GM18511 (cell line): ENCODE results near the gene HOXB7.

Source experiments
- ATAC-seq: cut with Tn5 transposase; IDR thresholded peaks from one replicate; pipeline ENCODE4 v1.9.1; 2021; ENCODE audit warnings: mild to moderate bottlenecking, moderate library complexity; ENCODE audit not compliant: unreplicated experiment

The HOXB7 gene

GRCh38 chr17:48610282-48611211 is at the start of gene HOXB7:
Gene HOXB7 (minus strand): TSS chr17:48611017. CDS start chr17:48610918, 99 bp downstream.
- peak; percentile 59 for ATAC-seq

- no peak for ATAC-seq
Measured at GRCh38 chr17:48655913-48656312, 45.1 kb upstream of the HOXB7 start.

GRCh38 chr17:48649741-48650140 is 38.9 kb upstream of the HOXB7 start:
- ATAC-seq: no peak

DNA sequence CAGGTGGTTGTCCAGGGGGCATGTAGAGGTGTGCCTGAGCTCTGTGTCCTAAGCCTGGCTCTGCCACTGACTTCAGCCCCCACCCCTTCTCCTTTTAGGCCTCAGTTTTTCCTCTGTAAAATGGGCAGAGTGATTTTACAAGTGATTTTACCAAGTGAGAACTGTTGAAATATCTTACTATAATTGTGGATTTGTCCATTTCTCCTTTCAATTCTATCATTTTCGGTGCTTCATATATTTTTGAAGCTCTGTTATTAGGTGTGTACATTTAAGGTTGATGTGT is 37.1 kb upstream of the HOXB7 start:
- ATAC-seq: no peak

- ATAC-seq: no peak
Measured at GRCh38 chr17:48647103-48647962, 36.5 kb upstream of the HOXB7 start.

DNA sequence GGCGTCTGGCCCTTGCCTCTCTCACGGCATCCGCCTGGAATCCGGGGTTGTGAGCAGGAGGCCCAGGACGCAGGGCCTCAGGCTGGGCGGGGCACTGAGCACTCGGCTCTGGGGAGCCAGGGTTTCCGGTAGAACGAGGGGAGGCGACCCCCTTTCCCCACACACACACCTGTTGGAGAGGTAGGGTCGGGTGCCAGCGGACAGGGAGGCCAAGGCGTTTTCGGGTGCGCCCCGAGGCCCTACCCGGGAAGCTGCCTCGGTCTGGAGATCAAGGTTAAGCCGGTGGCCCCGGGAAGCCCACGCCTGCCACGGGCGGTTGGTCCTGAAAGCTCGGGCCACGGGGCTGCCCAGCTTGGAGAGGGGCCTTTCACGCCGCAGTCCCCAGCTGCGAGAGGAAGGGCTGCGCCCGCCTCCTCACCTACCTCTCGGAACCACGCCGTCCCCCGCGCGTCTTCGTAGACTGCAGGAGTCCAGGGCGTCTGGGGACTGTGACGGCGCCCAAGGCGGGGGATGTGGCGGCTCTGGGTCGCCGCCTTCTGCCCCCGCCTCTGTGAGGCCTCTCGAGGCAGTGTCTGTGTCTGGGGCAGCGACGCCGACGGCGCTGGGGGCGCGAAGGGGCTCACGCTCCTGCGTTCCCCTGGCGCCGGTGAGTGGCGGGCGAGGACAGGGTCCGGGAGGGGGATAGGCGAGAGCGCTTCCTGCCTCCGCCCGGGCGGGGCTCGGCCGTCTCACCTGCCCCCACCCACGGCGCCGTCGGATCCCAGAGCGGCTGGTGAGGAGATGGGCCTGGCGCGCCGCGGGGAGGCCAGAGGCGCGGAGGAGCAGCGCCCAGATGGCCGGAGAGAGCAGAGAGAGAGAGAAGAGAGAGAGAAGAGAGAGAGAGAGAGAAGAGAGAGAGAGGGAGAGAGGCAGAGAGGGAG is 35.6 kb upstream of the HOXB7 start:
- no peak for ATAC-seq

DNA sequence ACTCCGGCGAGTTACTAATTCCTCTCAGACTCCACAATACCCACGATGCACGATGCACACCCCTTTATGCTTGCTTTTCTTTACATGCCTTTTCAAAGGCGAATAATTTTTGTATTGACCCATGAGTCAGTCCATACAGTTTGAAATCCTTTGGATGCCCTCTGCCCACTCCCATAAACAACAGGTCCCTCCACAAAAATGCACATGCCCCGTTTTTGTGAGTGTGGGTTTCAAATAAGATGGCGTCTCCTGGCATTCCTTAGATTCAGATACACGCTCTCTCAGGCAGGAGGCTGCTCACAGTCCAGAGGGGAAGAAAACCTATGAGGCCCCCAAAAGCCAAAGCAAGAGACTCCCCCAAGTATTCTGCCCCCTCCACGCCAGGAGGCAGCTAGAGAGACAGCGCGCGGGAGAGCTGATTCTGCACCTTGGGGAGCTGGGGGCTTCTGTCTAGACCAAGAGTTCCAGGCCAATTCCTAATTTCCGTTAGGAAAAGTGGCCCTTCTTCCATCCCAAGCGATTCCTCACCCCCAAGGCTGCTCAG is 34.9 kb upstream of the HOXB7 start:
- ATAC-seq: no peak

- ATAC-seq: no peak
Measured at GRCh38 chr17:48644910-48645557, 34.2 kb upstream of the HOXB7 start.

- no peak for ATAC-seq
Measured at GRCh38 chr17:48644159-48644558, 33.3 kb upstream of the HOXB7 start.

- ATAC-seq: no peak
Measured at GRCh38 chr17:48643697-48644012, 32.8 kb upstream of the HOXB7 start.

GRCh38 chr17:48642843-48643696 is 32.3 kb upstream of the HOXB7 start:
- ATAC-seq: no peak

DNA sequence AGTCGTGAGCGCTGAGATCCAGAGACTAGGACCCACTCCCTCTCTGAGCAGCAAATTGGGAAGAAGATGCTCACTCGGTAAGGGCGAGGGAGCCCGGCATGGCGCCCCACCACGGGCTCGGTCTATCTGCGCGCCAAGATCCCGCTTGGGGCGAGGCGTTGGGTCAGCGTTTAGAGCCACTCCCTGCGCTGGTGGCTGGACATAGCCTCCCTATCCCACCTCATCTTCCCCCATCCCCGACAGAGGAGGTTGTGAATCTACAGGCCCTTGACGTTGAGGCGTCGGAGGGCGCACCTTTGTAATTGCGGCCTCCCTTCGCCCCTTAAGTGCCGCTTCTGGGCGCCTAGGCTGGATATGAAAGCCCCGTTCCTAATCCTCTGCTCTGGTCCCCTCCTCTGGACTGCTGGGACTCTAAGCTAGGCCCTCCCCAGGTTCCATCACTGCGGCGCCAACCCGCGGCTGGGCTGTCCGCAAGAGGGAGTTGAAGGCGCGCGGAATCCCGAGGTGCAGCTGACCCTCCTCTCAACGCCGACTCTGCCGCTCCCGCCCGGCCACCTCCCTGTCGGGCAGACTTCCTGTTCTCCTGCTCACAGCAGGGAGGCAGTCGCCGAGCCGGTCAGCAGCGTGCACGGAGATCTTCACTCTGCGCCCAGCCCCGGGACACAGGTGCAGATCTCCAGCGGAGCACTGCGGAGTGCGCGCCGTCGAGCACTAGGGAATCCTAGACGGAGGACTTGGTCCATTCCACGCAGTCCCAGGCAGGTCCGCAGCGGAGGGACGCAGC is 31.4 kb upstream of the HOXB7 start:
- no peak for ATAC-seq

DNA sequence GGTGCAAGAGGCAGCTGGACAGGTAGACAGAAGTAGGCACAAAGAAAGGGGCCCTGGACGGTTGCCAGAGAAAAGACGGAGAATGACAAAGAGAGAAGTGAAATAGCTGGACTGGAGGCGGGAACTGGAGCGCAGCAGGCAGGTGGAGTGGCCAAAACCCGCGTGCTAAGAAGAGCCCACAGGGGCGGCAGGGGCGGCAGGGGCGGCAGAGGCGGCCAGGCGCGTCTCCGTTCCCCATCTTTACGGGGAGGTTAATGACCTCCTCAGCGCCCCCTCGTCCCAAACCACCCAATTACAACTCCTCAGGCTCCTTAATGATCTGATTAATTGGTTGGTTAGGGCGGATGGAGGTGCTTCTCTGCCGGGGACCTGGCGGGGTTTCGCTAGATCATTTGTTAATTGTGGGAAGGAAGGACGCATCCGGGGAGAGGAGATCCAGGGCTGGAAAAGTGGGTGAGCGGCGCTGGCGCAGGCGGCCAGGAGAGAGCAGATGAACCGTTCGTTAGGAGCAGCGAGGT is 30.8 kb upstream of the HOXB7 start:
- ATAC-seq: no peak

DNA sequence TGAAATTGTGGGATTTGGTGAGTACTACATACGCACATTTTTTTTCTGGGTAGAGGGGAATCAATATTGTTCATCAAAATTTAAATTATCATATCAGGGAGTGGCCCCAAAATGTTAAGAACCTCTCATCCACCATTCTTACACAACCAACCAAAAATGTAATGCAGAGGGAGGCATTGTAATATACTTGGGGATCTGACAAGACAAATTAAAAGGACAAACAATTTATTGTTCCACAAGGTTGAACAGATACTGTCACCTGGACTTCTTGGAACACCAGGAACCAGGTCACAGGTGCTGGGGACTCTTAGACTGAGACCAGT is 30.0 kb upstream of the HOXB7 start:
- no peak for ATAC-seq

- ATAC-seq: no peak
Measured at GRCh38 chr17:48639982-48640857, 29.4 kb upstream of the HOXB7 start.

DNA sequence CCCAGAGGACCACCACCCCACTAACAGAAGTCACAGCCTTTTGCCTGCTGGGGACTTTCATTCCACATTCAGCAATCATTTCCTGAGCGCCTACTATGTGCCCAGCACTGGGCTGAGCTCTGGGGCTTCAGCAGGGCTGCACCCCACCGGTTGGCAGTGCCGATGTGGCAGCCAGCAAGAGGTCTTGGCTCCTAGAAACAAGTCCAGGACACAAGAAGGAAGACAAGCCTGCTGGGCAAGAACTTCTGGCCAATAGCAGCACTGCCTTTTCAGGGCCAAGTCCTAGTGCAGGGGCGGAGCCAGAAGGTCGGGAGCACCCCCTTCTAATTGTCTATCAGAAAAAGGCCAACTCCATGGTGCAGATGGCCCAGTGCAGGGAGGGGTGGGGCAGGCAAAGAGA is 28.3 kb upstream of the HOXB7 start:
- no peak for ATAC-seq
